Hepatocyte (in vitro differentiated cells): ENCODE measurements around the gene HEPACAM. TPM values are rescaled to one million over a fixed set of nuclear protein-coding genes. Genes with fewer than 3 reads are reported as not detected.

Source experiments
- DNase-seq: peaks from one replicate; pipeline ENCODE4 v3.0.0-alpha.2; 2016; ENCODE audit warnings: low spot score
- H2AFZ ChIP-seq: fragments of 200-600 bp; sonication (generic); 2 replicates; pipeline ENCODE4 v1.6.0; 2016; ENCODE audit warnings: antibody characterized with exemption, mild to moderate bottlenecking
- H3K27ac ChIP-seq: fragments of 200-600 bp; sonication (generic); 2 replicates; pipeline ENCODE4 v1.5.1; 2016; ENCODE audit warnings: mild to moderate bottlenecking
- H3K27me3 ChIP-seq: fragments of 200-600 bp; sonication (generic); 2 replicates; pipeline ENCODE4 v1.6.1; 2016
- H3K36me3 ChIP-seq: fragments of 200-600 bp; sonication (generic); replicated peaks from 2 replicates; pipeline ENCODE4 v1.5.1; 2016; ENCODE audit warnings: low read depth; ENCODE audit not compliant: insufficient read depth
- H3K4me1 ChIP-seq: fragments of 200-600 bp; sonication (generic); 2 replicates; pipeline ENCODE4 v1.5.1; 2016; ENCODE audit warnings: mild to moderate bottlenecking, moderate library complexity; ENCODE audit not compliant: insufficient read depth
- H3K4me2 ChIP-seq: fragments of 200-600 bp; sonication (generic); 2 replicates; pipeline ENCODE4 v1.6.0; 2016
- H3K4me3 ChIP-seq: fragments of 200-600 bp; sonication (generic); 2 replicates; pipeline ENCODE4 v1.5.1; 2016; ENCODE audit warnings: mild to moderate bottlenecking
- H3K79me2 ChIP-seq: fragments of 200-600 bp; sonication (generic); 2 replicates; pipeline ENCODE4 v1.6.0; 2017; ENCODE audit warnings: mild to moderate bottlenecking
- H3K9me2 ChIP-seq: fragments of 200-600 bp; sonication (generic); replicated peaks from 2 replicates; pipeline ENCODE4 v1.6.0; 2017; ENCODE audit warnings: mild to moderate bottlenecking; ENCODE audit not compliant: insufficient read depth
- H3K9me3 ChIP-seq: fragments of 200-600 bp; sonication (generic); 2 replicates; pipeline ENCODE4 v1.5.1; 2016; ENCODE audit warnings: low read depth, mild to moderate bottlenecking
- H4K20me1 ChIP-seq: fragments of 200-600 bp; sonication (generic); 2 replicates; pipeline ENCODE4 v1.6.0; 2016; ENCODE audit warnings: mild to moderate bottlenecking; ENCODE audit not compliant: insufficient read depth, poor library complexity, severe bottlenecking
- CTCF ChIP-seq: fragments of 200-600 bp; sonication (generic); IDR thresholded peaks from 2 replicates; pipeline ENCODE4 v1.5.1; 2016; ENCODE audit warnings: antibody characterized with exemption, mild to moderate bottlenecking; ENCODE audit not compliant: poor library complexity
- EZH2 ChIP-seq: fragments of 200-600 bp; sonication (generic); IDR thresholded peaks from 2 replicates; pipeline ENCODE4 v1.6.1; 2016; ENCODE audit warnings: antibody characterized with exemption, mild to moderate bottlenecking, borderline replicate concordance
- EZH2phosphoT487 ChIP-seq: fragments of 200-600 bp; sonication (generic); IDR thresholded peaks from one replicate; pipeline ENCODE4 v1.6.1; 2018; ENCODE audit warnings: antibody characterized with exemption, mild to moderate bottlenecking, low read depth, moderate library complexity; ENCODE audit not compliant: unreplicated experiment, severe bottlenecking
- WGBS: methylation state at CpG from one replicate; pipeline ENCODE4 v1.1.6; 2016; ENCODE audit warnings: low lambda C conversion rate; ENCODE audit errors: missing lambda C conversion rate; 5-methylcytosine and 5-hydroxymethylcytosine counted together
- polyA plus RNA-seq: library from polyadenylated mRNA; unstranded; fragments of >200 nt; fragmentation: Nextera tagmentation; extraction: Ambion mirVana; gene quantifications from 2 replicates; pipeline ENCODE4 v1.2.1, GENCODE V29; 2016
- total RNA-seq: library from RNA; depleted of rRNA; stranded (reverse); fragments of >200 nt; gene quantifications from 2 replicates; pipeline ENCODE4 v1.2.3, GENCODE V29; 2014

HEPACAM gene
- total and polyA plus RNA-seq, 2 experiments from 2014 or later, result 0.07 TPM; not detected in 1

DNA sequence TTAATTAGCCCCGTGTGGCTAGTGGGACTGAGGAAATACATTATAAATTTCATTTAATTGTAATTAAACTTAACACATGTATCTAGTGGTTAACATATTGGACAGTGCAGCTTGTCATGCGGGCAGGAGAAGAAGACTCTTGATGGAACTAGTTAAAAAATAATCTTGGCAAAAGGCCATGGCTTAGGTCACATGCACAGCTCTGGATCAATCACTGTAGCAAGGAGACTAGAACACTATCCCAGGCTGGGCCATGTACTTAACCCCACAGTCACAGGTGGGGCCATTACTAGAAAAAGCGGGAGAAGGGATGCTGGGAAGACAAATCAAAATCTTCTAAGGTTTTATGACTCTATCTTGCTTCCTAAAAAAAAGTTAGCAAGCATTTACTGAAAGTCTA is 8.7 kb upstream of the HEPACAM start:
- H3K79me2 ChIP-seq, result no peaks in the 10 kb centered on the region
- no peaks in the 10 kb centered on the region for H3K4me1 ChIP-seq
- no peak overlapping the region for H3K27ac ChIP-seq
- no peak for DNase-seq
- H3K4me2 ChIP-seq, result no peak overlapping the region
- H3K9me2 ChIP-seq, result no peaks in the 10 kb centered on the region
- 79% methylated on average over 3 of the region's 3 CpGs for WGBS
- H4K20me1 ChIP-seq, result no peaks in the 10 kb centered on the region
- H3K27me3 ChIP-seq, result no peaks in the 10 kb centered on the region
- H3K36me3 ChIP-seq, result no peaks in the 10 kb centered on the region
- TF ChIP-seq EZH2 (no peak), CTCF (no peak), EZH2phosphoT487 (no peak)
- no peak overlapping the region for H3K4me3 ChIP-seq
- H3K9me3 ChIP-seq, result no peaks in the 10 kb centered on the region
- H2AFZ ChIP-seq, result no peak overlapping the region

- Histone ChIP-seq H3K79me2 (no peaks in the 10 kb centered on the region), H3K4me3 (no peak overlapping the region), H3K27me3 (no peaks in the 10 kb centered on the region), H4K20me1 (no peaks in the 10 kb centered on the region), H3K27ac (no peak overlapping the region), H3K4me2 (no peak overlapping the region), H2AFZ (no peak overlapping the region), H3K4me1 (no peaks in the 10 kb centered on the region), H3K36me3 (no peaks in the 10 kb centered on the region), H3K9me2 (no peaks in the 10 kb centered on the region), H3K9me3 (no peaks in the 10 kb centered on the region)
- WGBS, result 0% methylated on average over 1 of the region's 1 CpG
- DNase-seq, result no peak
- no peak for TF ChIP-seq EZH2
- no peak for TF ChIP-seq EZH2phosphoT487
- no peak for TF ChIP-seq CTCF
Measured at GRCh38 chr11:124943741-124944140, 7.9 kb upstream of the HEPACAM start.

DNA sequence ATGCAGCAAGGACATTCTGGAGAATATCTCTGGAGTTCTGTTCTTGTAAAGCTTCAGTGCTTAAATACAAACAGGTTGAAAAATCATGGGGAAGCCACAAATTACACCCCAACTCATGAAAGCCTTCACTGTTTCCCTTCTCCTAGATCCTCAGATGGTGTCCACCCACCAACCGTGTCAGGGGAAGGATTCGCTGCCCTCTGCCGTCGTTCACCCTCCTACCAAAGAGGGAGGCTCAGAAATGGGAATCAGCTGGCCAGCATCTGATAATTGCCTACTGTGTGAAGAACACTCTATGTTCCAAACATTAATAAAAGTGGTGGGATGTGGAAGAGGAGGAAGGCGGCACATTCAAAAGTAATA is 7.4 kb upstream of the HEPACAM start:
- Histone ChIP-seq H3K79me2 (no peaks in the 10 kb centered on the region), H3K36me3 (no peaks in the 10 kb centered on the region), H3K27ac (no peak overlapping the region), H3K9me3 (no peaks in the 10 kb centered on the region), H3K4me2 (no peak overlapping the region), H4K20me1 (no peaks in the 10 kb centered on the region), H3K4me3 (no peak overlapping the region), H3K4me1 (no peaks in the 10 kb centered on the region), H3K9me2 (no peaks in the 10 kb centered on the region), H3K27me3 (no peaks in the 10 kb centered on the region), H2AFZ (no peak overlapping the region)
- no peak for DNase-seq
- 79% methylated on average over 5 of the region's 5 CpGs for WGBS
- no peak for TF ChIP-seq EZH2
- TF ChIP-seq CTCF, result no peak
- TF ChIP-seq EZH2phosphoT487, result no peak
